Stimulated activated CD4-positive, alpha-beta T cell treated with anti-CD3 and anti-CD28 coated beads, TNF-alpha, amount 100 ng/mL, for 1 hour (primary cell): ENCODE results near the gene DDX21.
"Not testable (repeated sequence)": the region's sequence is repeated elsewhere in the genome, so short reads cannot be mapped to it uniquely, and the experiment has no call there.

ENCODE experiments used
- DNase-seq, 3 donors: peaks; one replicate each; pipeline ENCODE4 v3.0.0-alpha.2; 2020; ENCODE audit warnings: low read depth in 3 of 3, low spot score in 1 of 3

The DDX21 gene

DNA sequence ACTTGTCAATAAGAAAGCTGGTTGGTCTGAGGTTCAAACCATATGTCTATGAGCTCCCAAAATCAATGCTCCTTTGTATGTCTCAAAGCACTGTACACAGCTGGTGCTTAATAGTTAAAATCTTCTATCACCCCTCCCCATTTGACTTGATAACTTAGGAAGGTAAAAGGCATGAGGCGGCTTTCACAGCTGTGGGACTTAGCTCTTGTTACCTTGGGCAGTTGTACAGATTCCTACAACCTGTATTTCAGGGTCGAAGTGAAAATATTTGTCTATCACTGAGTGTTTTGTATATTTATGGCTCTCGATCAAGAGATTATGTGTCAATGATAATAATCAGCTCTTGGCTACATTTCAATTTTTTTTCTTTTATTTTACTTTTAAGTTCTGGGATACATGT, 31.6 kb downstream of the DDX21 start:
- DNase-seq, result no peak

DNA sequence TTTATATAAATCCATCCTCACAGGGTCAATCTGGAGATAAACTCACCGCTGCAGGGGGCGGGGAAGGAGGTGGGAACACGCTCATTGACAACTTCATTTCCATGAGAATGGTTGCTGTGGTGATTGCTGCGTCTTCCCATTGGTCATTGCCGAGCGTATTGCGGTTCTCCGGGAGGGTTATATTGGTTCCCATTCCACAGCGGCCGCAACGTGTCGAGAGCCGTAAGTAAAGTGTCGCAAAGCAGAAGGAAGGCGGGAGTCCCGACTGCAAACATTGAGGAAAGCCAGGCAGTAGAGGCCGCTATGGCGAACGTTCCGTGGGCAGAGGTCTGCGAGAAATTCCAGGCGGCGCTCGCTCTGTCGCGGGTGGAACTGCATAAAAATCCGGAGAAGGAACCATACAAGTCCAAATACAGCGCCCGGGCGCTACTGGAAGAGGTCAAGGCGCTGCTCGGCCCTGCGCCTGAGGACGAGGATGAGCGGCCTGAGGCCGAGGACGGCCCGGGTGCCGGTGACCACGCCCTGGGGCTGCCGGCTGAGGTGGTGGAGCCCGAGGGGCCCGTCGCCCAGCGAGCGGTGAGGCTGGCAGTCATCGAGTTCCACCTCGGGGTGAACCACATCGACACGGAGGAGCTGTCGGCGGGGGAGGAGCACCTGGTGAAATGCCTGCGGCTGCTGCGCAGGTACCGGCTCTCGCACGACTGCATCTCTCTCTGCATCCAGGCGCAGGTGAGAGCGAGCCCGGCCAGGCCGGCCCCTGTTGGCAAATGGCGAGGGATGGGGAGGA, 32.8 kb downstream of the DDX21 start, which contains the start of gene KIFBP:
TSS of gene KIFBP (plus strand) at position 274 of the 787 bp plus-strand sequence. CDS start at position 304, 30 bp downstream.
- DNase-seq, result peak; percentile 38 to 55 (median 49)

GRCh38 chr10:68989317-68989990, 33.5 kb downstream of the DDX21 start:
- DNase-seq, result no peak

DNA sequence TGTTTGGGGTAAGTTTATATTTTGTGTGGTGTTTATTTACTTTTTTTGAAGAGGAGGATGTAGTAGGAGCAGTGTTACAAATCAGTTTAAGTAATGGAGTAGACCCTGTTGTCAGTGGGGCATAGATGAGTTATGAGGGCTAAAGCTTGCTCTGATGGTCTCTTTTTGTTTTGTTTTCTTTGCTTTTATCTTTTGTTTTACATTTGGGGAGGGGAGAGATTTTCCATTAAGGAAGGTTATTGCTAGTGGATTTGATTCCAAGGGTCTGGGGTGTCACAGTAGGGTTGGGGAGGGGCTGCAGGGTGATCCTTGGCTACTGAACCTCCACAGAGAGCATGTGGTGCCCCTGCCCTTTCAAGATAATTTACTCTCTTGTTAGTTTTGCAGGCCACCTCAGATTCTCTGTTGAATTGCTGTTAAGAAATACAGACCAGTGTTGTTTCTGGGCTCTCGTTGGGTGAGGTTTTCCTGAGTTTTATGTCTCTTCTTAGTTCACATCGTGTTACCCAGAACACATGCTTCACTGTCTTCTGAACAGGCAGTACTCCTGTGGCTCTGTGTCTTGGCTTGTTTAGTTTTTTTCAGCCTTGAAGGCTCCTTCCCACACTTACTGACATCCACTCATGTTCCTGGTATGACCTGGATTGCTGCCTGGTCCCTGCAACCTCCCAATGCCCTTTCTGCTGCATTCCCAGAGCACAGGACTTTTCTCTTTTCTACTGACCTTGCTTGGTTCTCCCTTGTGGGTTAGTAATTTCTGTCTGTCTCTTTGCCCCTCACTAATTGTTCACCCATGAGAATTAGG, 36.9 kb downstream of the DDX21 start:
- DNase-seq, result no peak

DNA sequence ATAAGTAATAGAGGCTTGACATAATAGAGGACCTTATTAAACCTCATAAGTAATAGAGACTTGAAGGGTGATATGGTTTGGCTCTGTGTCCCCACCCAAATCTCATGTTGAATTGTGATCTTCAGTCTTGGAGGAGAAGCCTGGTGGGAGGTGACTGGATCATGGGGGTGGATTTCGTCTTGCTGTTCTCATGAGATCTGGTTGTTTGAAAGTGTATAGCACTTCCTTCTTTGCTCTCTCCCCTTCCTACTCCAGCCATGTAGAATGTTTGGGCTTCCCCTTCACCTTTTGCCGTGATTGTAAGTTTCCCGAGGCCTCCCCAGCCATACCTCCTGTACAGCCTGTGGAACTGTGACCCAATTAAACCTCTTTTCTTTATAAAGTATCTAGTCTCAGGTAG, 41.2 kb downstream of the DDX21 start:
- DNase-seq, result no peak

GRCh38 chr10:69004821-69005220, 48.9 kb downstream of the DDX21 start:
- DNase-seq, result no peak

DNA sequence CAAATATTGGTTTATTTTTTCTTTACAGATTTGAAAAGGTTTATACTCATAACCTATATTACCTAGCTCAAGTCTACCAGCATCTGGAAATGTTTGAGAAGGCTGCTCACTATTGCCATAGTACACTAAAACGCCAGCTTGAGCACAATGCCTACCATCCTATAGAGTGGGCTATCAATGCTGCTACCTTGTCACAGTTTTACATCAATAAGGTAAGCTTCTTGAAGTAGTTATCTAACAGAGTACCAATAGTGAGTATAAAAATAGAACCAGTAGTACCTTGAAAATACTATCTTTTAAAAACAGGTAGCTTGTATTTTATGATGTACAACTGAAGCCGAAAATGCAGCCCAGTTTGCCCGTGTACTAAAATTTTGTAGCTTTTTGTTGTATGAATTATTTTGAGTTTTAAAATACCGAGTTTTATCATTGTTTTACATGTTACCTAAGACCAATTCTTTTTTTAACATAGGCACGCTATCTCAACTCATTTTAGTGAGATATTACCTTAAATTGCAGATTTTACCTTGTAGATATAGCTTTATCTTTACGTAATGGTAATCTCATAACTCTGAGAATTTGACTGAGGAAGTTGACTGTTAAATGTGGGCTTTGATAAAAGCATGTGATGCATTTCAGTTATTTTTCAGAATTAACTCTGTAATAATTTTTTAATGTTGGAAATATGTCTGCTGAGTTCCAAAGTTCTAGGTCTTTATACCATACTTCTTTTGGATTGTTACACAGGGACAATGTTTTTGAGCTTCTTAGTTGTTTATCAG, 49.9 kb downstream of the DDX21 start:
- DNase-seq, result no peak

- DNase-seq, result no peak
Observed at GRCh38 chr10:69007260-69007659, 51.3 kb downstream of the DDX21 start.

DNA sequence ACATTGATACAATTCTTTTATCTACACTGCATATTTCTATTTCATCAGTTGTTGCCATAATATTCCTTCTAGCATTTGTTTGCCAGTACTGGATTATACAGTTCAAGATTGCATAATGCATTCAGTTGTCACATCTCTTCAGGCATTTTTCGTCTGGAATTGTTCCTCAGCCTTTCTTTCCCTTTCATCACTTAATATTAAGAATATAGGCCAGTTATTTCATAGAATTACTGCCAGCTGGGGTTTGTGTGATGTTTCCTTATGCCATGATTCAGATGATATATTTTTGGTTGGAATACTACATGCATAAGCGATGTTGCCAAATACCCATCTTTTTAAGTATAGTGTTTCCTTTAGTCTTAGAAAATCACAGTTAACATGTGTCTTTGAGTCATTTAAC, 53.4 kb downstream of the DDX21 start:
- DNase-seq, result no peak

DNA sequence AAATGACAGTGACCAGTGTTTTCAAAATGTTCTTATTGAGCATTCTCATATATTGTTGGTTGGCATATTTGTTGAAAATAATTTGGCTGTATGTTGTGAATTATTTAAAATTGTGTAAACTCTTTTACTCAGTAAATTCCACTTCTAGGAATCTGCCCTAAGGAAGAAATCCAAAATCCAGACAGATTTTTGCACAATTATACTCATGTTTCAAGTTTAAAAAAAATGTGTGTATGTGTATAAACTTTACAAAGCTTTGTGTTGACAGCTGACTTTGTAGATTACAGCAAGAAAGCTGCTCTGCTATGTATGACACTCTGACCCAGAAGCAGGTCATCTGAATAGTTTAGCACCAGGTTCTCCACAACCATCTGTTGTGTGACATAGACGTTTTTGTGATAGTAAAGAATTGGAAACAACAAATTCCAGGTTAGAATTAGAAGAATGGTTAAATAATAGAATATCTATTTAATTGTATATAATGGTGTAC, 54.2 kb downstream of the DDX21 start:
- DNase-seq, result no peak

GRCh38 chr10:69012778-69013177, 56.8 kb downstream of the DDX21 start:
- DNase-seq, result not testable (repeated sequence)

GRCh38 chr10:69014171-69014570, 58.2 kb downstream of the DDX21 start:
- no peak for DNase-seq

GRCh38 chr10:69018613-69019012, 62.6 kb downstream of the DDX21 start:
- no peak for DNase-seq

DNA sequence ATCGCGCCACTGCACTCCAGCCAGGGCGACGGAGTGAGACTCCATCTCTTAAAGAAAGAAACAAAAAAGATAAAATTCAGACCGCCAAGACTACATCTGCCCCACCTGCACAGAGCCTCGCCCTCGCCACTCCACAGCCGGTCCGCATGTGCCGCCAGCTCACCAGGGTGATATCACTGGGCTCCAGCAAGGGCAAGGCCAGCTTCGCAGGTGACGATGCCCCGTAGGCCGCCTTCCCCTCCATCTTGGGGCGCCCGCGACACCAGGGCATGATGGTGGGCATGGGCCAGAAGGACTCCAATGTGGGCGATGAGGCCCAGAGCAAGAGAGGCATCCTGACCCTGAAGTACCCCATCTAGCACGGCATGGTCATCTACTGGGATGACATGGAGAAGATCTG, 66.6 kb downstream of the DDX21 start:
- no peak for DNase-seq

- DNase-seq, result no peak
Observed at GRCh38 chr10:69025370-69025896, 69.5 kb downstream of the DDX21 start.

DNA sequence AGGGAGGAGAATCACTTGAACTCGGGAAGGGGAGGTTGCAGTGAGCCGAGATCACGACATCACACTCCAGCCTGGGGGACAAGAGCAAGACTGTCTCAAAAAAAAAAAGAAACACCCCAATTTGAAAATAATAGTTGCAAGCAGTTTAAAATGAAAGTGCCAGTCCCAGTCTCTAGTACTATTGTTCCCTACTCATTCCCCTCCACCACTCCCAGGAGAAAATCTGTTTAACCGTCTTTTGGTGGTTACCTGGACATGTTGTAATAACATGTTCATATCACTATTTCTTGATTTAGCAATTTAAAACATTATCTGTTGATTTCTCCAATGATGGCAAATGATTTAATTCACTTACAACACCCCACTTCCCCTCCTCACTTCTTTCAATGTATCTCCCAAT, 77.3 kb downstream of the DDX21 start:
- no peak for DNase-seq
